ENCODE results near the gene CCND3. TPM values are rescaled to one million over a fixed set of nuclear protein-coding genes. Genes with fewer than 3 reads are reported as not detected.

CCND3 gene
- total and polyA plus RNA-seq, 2 of the 8 experiments (the other 6 are each of a cell fraction or from before 2014, with no cell fraction given): 30.6 to 32.9 TPM

DNA sequence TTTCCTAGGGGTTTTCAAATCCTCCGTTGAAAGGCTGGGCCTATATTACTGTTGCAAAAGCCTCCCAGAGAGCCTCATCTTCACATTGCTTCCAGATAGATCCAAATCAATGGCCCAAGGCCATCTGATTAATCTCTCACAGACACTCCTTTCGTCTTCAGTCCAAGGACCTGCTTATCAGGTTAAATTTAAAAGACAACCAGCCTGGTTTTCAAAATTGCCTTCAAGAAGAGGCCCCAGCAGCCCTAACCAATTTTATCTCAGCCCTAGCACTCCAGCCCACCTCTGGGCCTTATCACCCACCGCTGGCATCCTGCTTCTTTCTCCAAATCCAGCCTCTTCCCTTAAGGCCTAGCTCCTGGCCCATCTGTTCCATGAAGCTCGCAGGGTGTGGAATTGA, 15.5 kb upstream of the CCND3 start:
- Histone ChIP-seq H2AFZ (ENCODE audit: low read length) (0 out of 2 replicates have a peak overlapping the region, but pooled peaks have one; percentile 29), H3K79me2 (ENCODE audit: control insufficient read depth in 1 of 2, insufficient read depth in 2 of 2, low read length in 2 of 2) (no peaks in the 10 kb centered on the region), H3K27me3 (replicated peaks in 1 of 4; ENCODE audit: control insufficient read depth in 3 of 4, extremely low read depth in 1 of 4, insufficient read depth in 3 of 4, low read length in 3 of 4) (no peaks in the 10 kb centered on the region; a peak in 2 of 7 replicates), H3K9ac (replicated peaks in 1 of 4; ENCODE audit: extremely low read depth in 1 of 4, low read depth in 3 of 4, low read length in 3 of 4) (no peak overlapping the region), H3K79me1 (ENCODE audit: low read depth, low read length) (no peaks in the 10 kb centered on the region), H3K23ac (ENCODE audit: insufficient read length) (no peak overlapping the region), H4K5ac (ENCODE audit: insufficient read length, low read depth, low read length) (no peak overlapping the region), H3K14ac (ENCODE audit: insufficient read length) (no peak overlapping the region), H3K27ac (ENCODE audit: low read depth, low read length) (no peak overlapping the region), H4K91ac (replicated peaks; ENCODE audit: insufficient read length, low read length) (no peak overlapping the region), H3K36me3 (ENCODE audit: control insufficient read depth in 2 of 4, insufficient read depth in 4 of 4, low read length in 3 of 4) (no peaks in the 10 kb centered on the region), H3K9me3 (ENCODE audit: insufficient read depth in 2 of 2, low read depth in 1 of 2, low read length in 1 of 2) (no peaks in the 10 kb centered on the region), H2BK120ac (replicated peaks; ENCODE audit: low read depth, low read length) (no peak overlapping the region), H2BK20ac (ENCODE audit: low read length) (no peak overlapping the region), H3K4me2 (ENCODE audit: insufficient read depth in 1 of 2, low read depth in 2 of 2, low read length in 2 of 2) (no peak overlapping the region), H3K56ac (replicated peaks; ENCODE audit: insufficient read length, low read depth, low read length) (no peak overlapping the region), H2BK12ac (ENCODE audit: low read depth, low read length) (no peak overlapping the region), H3K23me2 (ENCODE audit: low read depth, low read length) (0 out of 2 replicates have a peak, but pooled peaks cover 3% of the 10 kb centered on the region), H2BK15ac (ENCODE audit: low read length) (no peak overlapping the region), H4K8ac (ENCODE audit: extremely low read depth, insufficient read depth, low read length) (no peak overlapping the region), H4K20me1 (replicated peaks in 1 of 2; ENCODE audit: control insufficient read depth in 1 of 2, insufficient read depth in 2 of 2, low read length in 2 of 2) (no peaks in the 10 kb centered on the region), H3K4ac (replicated peaks; ENCODE audit: insufficient read length, low read depth, low read length) (no peak overlapping the region), H2AK5ac (ENCODE audit: low read depth, low read length) (no peak overlapping the region), H3K18ac (ENCODE audit: extremely low read depth, low read length) (no peak overlapping the region), H2BK5ac (ENCODE audit: low read depth, low read length) (no peak overlapping the region), H3K4me1 (replicated peaks in 1 of 4; ENCODE audit: control insufficient read depth in 3 of 4, insufficient read depth in 4 of 4, low read length in 3 of 4) (no peaks in the 10 kb centered on the region), H3K4me3 (ENCODE audit: extremely low read depth in 1 of 4, insufficient read depth in 2 of 4, low read depth in 3 of 4, low read length in 4 of 4) (no peak overlapping the region)
- no peak for DNase-seq (ENCODE audit: low read depth in 1 of 2, low spot score in 2 of 2)
- ChIA-PET POLR2A (ENCODE audit: partially characterized antibody) (no interaction called here), CTCF (ENCODE audit: partially characterized antibody) (no interaction called here)
- 82% methylated on average over 4 of the region's 4 CpGs; no CpG with 5 or more reads in 1 of the 2 experiments for WGBS, 2 experiments (ENCODE audit: extremely low coverage in 1 of 2, insufficient coverage in 1 of 2, insufficient read length in 1 of 2, insufficient replicate concordance in 2 of 2, low coverage in 1 of 2, low lambda C conversion rate in 2 of 2, missing lambda C conversion rate in 1 of 2)
- no peak for FAIRE-seq
- TF ChIP-seq, protein P1, sequence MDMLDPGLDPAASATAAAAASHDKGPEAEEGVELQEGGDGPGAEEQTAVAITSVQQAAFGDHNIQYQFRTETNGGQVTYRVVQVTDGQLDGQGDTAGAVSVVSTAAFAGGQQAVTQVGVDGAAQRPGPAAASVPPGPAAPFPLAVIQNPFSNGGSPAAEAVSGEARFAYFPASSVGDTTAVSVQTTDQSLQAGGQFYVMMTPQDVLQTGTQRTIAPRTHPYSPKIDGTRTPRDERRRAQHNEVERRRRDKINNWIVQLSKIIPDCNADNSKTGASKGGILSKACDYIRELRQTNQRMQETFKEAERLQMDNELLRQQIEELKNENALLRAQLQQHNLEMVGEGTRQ (IDR thresholded peaks at IDR 0.05; ENCODE audit: low read length): no peak
- TF ChIP-seq KDM4A (IDR thresholded peaks at IDR 0.05; ENCODE audit: low read depth, low read length, severe bottlenecking) (no peak), BRCA1 (IDR thresholded peaks at IDR 0.05; ENCODE audit: low read depth, low read length) (no peak), ZNF274 (IDR thresholded peaks at IDR 0.05; ENCODE audit: borderline replicate concordance, extremely low read depth, low read length) (no peak), RBBP5 (IDR thresholded peaks at IDR 0.05; ENCODE audit: borderline replicate concordance, low read depth, low read length) (no peak)

All from H1 (cell line).